GM19351 (cell line): ENCODE results near the gene SUPV3L1.

Experiments used
- ATAC-seq: cut with Tn5 transposase; IDR thresholded peaks from one replicate; pipeline ENCODE4 v1.9.1; 2021; ENCODE audit warnings: mild to moderate bottlenecking, moderate library complexity; ENCODE audit not compliant: unreplicated experiment

Gene SUPV3L1

DNA sequence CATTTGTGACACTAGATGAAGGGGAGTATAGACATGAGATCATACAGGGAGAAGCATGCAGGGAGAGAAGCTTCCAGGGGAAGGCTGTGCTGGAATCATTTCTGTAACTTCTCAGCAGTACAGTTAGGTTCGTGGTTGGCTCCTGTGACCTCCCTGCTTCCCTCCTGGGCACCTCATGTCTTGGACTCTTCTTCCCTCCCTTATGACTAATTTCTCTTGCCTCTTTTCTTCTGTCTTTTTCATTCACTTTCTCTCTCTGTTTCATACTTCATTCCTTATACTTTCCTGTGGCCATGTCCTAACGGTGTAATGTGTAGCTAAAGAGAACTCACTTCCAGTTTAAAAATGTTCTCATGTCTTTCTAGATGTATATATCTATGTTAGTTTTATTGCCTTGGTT lies 21.0 kb downstream of the SUPV3L1 start:
- ATAC-seq: no peak

DNA sequence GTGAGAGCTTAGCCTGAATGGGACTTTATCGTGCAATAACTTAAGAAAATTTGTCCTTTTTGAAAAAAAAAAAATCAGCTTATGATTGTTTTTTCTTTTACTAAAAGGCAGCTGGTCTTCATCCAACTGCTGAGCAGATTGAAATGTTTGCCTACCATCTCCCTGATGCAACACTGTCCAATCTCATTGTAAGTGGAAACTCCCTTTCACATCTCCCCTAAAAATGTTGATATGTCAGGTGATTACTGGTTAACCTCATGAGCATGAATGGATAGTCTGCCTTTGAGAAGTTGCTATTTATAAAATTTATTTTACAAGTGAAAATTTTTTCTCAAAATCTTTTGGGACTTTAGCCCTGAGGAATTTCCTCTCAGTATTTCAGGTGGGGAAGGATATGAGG lies 22.3 kb downstream of the SUPV3L1 start:
- no peak for ATAC-seq

GRCh38 chr10:69208761-69209160 lies 28.7 kb downstream of the SUPV3L1 start:
- no peak for ATAC-seq

- ATAC-seq: no peak
Measured at GRCh38 chr10:69209787-69210484, 29.9 kb downstream of the SUPV3L1 start.

DNA sequence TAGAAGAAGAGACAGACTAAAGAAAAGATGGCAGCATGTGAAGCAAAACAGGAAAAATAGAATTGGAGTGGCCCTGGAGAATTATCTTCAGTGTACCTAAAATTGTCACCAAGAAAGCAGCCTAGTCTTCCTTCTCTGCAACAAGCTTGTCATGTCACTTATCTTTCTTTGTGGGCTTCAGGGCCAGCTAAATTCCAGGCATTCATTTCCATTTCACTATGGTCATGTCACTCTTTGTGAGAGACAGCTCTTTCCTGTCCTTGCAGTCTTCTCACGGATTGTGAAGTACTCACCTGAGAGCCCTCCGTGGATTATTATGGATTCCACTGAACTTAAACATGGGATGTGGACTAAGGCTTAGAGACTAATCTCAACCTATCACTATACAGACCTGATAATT lies 31.1 kb downstream of the SUPV3L1 start:
- ATAC-seq: no peak

GRCh38 chr10:69211524-69211923 lies 31.5 kb downstream of the SUPV3L1 start:
- ATAC-seq: no peak

DNA sequence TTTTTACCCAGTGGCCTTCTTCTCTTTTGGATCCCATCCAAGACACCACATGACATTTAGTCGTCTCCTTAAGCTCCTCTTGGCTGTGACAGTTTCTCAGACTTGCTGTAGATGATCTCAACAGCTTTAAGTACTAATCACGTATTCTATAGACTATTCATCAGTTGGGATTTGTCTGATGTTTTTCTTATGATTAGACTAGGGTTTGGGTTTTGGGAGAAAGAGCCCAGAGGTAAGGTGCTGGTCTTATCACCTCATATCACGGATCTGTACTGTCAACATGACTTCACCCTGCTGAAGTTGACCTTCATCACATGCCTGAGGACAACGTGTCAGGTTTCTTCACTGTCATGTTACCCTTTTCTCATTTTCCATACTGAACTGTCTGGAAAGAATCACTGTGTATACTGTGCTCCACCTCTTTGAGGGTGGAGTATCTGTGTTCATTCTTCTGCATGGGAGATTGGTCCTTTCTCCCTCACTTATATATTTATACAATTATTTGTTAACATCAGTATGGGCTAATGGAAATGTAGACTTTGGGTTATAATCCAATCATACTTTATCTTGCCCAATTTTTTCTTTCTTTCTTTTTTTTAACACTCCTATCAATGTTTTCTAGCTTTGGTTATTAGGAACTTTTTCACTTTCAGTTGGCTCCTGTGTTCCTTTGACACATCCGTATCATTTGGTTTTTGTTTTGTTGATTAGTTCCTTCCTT lies 33.7 kb downstream of the SUPV3L1 start:
- ATAC-seq: no peak

DNA sequence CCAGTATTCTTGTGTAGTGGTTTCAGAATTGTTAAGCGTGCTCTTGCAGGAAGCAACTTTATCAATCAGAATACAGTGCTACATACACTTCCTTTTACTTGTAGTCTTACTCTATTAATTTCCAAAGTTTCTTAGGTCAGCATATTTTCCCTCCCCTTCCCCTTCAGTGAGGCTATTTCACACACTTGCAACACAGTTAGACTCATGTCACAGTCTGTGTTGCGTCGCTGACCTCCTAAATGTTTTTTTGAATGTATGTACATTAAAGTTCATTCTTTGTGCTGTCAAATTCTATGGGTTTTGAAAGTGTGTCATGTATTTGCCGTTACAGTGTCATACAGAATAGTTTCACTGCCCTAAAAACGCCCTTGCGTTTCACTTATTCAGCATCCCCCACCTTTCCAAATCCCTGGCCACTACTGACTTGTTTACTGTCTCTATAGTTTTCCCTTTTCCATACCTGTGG lies 34.7 kb downstream of the SUPV3L1 start:
- no peak for ATAC-seq

DNA sequence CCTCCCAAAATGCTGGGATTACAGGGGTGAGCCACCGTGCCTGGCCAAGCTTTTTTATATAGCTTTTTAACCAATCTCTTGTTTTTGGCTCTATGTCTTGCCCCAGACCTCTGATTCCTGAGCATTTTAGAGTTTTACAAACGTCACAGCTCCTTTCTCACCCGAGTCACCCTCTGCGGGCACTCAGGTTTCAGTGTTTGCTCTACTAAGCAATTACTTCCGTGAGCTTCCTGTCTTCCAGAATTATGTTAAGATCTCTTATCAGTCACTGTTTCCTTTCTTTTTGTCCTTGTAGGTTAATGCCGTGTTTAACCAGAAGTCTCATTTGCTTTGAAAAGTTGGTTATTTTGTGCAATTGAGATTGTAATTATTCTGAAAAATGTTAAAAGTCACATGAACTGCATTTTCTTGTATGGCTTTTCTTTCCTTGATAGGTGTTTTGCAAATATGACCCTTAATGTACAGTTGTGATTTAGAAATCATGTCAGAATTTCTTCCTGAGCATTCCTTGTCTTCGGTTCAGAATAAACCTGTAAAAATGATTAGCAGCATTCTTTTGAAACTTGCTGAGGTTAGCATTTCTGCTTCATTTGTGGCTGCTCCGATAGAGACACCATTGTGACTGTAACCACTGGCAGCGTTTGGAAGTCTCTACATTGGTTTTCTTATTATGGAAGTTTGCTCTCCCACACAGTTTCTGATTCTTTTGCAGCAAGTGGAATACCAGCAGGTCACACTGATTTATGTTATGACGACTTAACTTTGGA lies 35.6 kb downstream of the SUPV3L1 start:
- ATAC-seq: no peak

- no peak for ATAC-seq
Measured at GRCh38 chr10:69216577-69217118, 36.6 kb downstream of the SUPV3L1 start.

DNA sequence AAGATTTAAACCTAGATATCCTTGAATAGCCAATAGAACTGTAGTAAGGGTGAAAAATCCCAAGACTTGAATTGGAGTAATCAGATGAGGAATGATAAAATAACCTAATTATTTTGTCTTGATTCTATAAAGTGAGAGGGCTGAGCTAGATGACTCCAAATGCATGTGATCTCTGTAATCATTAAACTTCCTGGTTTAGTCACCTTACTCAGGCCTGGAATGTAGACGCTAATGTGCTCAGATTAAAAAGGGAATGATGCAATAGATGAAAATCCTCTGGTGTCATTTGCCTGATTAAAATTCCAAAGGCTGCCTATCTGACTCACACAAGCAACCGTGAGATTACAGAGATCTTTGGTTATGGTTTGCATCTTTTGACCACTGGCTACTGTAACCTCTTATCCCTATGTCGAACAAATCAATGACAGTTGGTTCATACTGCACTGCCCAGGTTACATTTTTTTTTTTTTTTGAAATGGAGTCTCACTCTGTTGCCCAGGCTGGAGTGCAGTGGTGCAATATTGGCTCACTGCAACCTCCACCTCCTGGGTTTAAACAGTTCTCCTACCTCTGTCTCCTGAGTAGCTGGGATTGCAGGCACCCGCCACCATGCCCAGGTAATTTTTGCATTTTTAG lies 37.2 kb downstream of the SUPV3L1 start:
- no peak for ATAC-seq

- no peak for ATAC-seq
Measured at GRCh38 chr10:69218831-69219230, 38.8 kb downstream of the SUPV3L1 start.

DNA sequence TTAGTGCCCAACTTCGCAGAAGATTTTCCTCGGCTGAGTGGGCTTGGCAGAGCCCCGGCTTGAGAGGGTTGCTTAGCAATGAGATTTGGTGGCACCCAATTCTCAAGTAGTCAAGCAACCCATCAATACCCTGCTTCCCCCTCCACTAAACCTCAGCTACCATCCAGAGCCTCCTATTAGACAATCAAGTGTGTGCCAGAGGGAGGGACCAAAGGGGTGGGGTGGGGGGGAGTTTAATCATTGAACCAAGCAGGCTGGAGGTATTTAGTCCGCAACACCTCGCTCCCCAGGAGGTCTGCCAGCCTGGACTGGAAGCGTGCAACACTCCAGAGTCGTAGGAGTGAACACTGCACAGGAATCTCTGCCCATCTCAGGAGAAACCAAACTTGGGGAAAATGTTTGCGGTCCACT lies 40.0 kb downstream of the SUPV3L1 start, which contains the start of gene HKDC1:
TSS of gene HKDC1 (plus strand) at position 292 of the 411 bp plus-strand sequence. CDS start at position 396, 104 bp downstream.
- no peak for ATAC-seq

DNA sequence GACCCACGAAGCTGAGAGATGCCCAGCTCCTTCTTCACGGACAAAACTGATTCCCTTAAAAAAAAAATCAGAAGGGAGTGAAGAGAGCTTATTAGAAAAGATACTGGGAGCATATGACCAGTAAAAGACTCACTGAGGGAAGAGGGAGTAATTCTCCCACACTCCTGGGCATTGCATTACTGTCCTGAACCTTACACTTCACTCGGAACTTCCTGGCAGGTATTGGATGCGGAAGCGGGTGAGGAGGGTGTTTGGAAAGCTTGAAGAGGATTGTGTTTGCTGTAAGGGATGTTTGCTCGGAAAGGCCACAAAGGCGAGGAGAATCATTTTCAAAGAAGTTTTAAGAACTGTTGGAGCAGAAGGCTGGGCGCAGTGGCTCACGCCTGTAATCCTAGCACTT lies 40.5 kb downstream of the SUPV3L1 start:
- no peak for ATAC-seq

GRCh38 chr10:69222157-69223027 lies 42.4 kb downstream of the SUPV3L1 start:
- peak; percentile 98 for ATAC-seq

DNA sequence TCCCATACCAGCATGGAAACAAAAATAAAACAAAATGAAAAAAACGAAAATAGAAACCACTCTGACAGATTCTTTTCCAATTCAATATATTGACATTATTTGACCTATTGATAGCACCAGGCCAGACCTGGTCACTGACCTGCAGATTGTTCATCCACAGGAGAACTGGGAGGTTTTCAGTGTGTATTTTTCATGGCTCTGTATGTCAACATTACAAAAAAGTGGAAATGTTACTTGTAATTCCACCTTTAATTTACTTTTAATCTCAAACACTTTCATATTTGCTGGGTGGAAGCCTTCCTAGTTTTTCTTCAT lies 43.0 kb downstream of the SUPV3L1 start:
- no peak for ATAC-seq

- no peak for ATAC-seq
Measured at GRCh38 chr10:69224862-69225657, 45.0 kb downstream of the SUPV3L1 start.

DNA sequence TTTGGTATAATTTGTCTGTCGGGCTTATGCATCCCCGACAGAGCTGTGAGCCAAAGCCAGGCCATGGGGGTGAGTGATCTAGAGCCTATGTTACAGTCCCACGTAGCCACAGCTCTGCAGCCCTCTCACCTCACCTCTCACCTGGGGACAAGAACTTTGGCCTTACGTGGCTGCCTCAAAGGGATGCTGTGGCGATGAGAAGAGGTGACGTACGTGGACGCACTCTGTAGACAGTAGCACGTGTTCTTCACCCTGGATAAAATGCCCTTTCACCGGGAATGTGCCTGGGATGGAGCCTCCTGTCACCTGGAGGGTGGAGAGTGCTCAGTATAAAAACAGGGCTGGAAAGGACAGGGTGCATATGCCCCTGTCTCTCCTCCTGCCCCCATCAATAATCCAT lies 45.6 kb downstream of the SUPV3L1 start:
- no peak for ATAC-seq

GRCh38 chr10:69226919-69227450 lies 47.0 kb downstream of the SUPV3L1 start:
- no peak for ATAC-seq
